Upper lobe of left lung (tissue), 6 donors: ENCODE measurements around the gene TREML4. TPM values are rescaled to one million over a fixed set of nuclear protein-coding genes. Genes with fewer than 3 reads are reported as not detected.

Experiments used
- ATAC-seq, 2 donors: fragments of 200-7000 bp; cut with Tn5 transposase; one replicate each; pipeline ENCODE4 v1.9.1; 2022; ENCODE audit warnings: mild to moderate bottlenecking in 2 of 2, moderate library complexity in 2 of 2; ENCODE audit not compliant: low FRiP score in 2 of 2
- DNase-seq, 2 donors: peaks; one replicate each; pipeline ENCODE4 v3.0.0-alpha.2; 2019 to 2020
- H3K27ac ChIP-seq, 4 donors: fragments of 200-600 bp; sonication (generic); one replicate each; pipeline ENCODE4 v1.5.1; 2016 to 2019
- H3K27me3 ChIP-seq, 4 donors: fragments of 200-600 bp; sonication (generic); one replicate each; pipeline ENCODE4 v1.5.1; 2017 to 2019
- H3K36me3 ChIP-seq, 4 donors: fragments of 200-600 bp; sonication (generic); one replicate each; pipeline ENCODE4 v1.5.1; 2016 to 2019
- H3K4me1 ChIP-seq, 4 donors: fragments of 200-600 bp; sonication (generic); one replicate each; pipeline ENCODE4 v1.5.1; 2018 to 2019
- H3K4me3 ChIP-seq, 4 donors: fragments of 200-600 bp; sonication (generic); one replicate each; pipeline ENCODE4 v1.5.1; 2017 to 2019; ENCODE audit warnings: mild to moderate bottlenecking in 2 of 4, moderate library complexity in 1 of 4
- H3K9me3 ChIP-seq, 4 donors: fragments of 200-600 bp; sonication (generic); one replicate each; pipeline ENCODE4 v1.5.1; 2018 to 2019
- EP300 ChIP-seq, 4 donors: sonication (generic); formaldehyde crosslinking; IDR thresholded peaks; one replicate each; pipeline ENCODE4 v1.5.1; 2017; ENCODE audit warnings: antibody characterized with exemption in 4 of 4, control low read depth in 2 of 4
- POLR2A ChIP-seq, 4 donors: fragments of 450-650 bp; IDR thresholded peaks; one replicate each; pipeline ENCODE4 v1.5.1; 2016 to 2017; ENCODE audit warnings: antibody characterized with exemption in 4 of 4, mild to moderate bottlenecking in 2 of 4
- POLR2AphosphoS5 ChIP-seq, 2 donors: sonication (generic); formaldehyde crosslinking; IDR thresholded peaks; one replicate each; pipeline ENCODE4 v1.5.1; 2017; ENCODE audit warnings: antibody characterized with exemption in 2 of 2
- WGBS, 2 donors: methylation state at CpG; one replicate each; pipeline ENCODE4 v1.1.5; 2017 to 2018; 5-methylcytosine and 5-hydroxymethylcytosine counted together
- total RNA-seq, 6 donors: library from RNA; depleted of rRNA in 4 of 6; stranded (reverse); fragments of >200 nt in 4 of 6; gene quantifications; one replicate each; pipeline versions ENCODE4 v1.1.0 to v1.2.1, GENCODE V29; 2016 to 2021
- TF ChIP-seq, protein P1 (sequence below), 6 experiments: fragments of 450-650 bp in 4 of 6; fragments of 200-600 bp in 2 of 6; sonication (generic) in 2 of 6; IDR thresholded peaks; one replicate each; pipeline ENCODE4 v1.5.1; 2016 to 2019; ENCODE audit warnings: antibody characterized with exemption in 6 of 6
- donor health status: DM: no; HTN: no; CAD: no; lungs with moderate emphysema.
- donor health status: DM: no; HTN: yes; CAD: no; lungs with severe emphysema.

TREML4 gene
- total RNA-seq, 6 donors from 2014 or later: not detected

DNA sequence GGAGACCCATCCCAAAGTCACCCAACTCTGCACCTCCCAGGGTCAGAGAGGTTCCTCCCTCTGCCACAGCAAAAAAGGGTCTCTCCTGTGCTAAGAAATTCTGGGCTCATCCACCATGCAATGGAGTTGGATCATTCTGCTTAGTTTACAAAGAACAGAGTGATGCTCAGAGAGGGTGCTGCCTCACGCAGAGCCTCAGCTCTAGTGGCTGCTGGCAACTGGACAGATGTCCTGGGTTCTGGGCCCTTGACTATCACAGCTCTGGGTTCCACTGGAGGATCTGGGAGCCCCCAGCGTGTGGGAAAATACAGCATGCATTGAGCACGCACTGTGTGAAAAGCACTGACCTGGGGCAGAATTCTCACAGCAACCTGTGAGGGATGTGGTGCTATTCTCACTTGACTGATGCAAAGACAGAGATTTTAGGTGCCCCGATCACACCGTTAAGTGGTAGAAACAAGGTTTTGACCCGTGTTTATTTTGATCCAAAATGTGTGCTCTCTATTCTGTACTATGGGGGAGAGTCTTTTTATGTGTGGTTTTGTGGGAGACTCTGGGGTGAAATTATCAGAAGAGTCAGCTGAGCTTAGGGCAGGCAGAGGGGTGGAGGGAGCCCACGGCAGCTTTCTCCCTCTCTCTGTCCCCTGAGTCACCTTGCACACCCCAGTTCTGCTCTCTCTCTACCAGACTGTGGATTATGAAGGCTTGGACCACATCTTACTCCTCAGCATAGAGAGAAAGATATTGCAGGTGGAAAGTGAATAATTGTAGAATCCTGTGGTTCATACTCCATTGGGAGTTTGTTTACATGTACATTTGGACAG lies 19.9 kb downstream of the TREML4 start:
- TF ChIP-seq POLR2AphosphoS5 (IDR thresholded peaks at IDR 0.05) (no peak), POLR2A (IDR thresholded peaks at IDR 0.05) (no peak), EP300 (IDR thresholded peaks at IDR 0.05) (no peak)
- TF ChIP-seq, protein P1, sequence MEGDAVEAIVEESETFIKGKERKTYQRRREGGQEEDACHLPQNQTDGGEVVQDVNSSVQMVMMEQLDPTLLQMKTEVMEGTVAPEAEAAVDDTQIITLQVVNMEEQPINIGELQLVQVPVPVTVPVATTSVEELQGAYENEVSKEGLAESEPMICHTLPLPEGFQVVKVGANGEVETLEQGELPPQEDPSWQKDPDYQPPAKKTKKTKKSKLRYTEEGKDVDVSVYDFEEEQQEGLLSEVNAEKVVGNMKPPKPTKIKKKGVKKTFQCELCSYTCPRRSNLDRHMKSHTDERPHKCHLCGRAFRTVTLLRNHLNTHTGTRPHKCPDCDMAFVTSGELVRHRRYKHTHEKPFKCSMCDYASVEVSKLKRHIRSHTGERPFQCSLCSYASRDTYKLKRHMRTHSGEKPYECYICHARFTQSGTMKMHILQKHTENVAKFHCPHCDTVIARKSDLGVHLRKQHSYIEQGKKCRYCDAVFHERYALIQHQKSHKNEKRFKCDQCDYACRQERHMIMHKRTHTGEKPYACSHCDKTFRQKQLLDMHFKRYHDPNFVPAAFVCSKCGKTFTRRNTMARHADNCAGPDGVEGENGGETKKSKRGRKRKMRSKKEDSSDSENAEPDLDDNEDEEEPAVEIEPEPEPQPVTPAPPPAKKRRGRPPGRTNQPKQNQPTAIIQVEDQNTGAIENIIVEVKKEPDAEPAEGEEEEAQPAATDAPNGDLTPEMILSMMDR (IDR thresholded peaks at IDR 0.05): no peak
- Histone ChIP-seq H3K4me3 (no peak overlapping the region), H3K9me3 (no peaks in the 10 kb centered on the region), H3K36me3 (no peaks in the 10 kb centered on the region), H3K4me1 (no peaks in the 10 kb centered on the region), H3K27me3 (no peaks in the 10 kb centered on the region), H3K27ac (no peak overlapping the region)
- ATAC-seq (no peak), DNase-seq (no peak)
- WGBS, 2 donors: 79 to 85% methylated on average over 6 to 7 of the region's 7 CpGs

DNA sequence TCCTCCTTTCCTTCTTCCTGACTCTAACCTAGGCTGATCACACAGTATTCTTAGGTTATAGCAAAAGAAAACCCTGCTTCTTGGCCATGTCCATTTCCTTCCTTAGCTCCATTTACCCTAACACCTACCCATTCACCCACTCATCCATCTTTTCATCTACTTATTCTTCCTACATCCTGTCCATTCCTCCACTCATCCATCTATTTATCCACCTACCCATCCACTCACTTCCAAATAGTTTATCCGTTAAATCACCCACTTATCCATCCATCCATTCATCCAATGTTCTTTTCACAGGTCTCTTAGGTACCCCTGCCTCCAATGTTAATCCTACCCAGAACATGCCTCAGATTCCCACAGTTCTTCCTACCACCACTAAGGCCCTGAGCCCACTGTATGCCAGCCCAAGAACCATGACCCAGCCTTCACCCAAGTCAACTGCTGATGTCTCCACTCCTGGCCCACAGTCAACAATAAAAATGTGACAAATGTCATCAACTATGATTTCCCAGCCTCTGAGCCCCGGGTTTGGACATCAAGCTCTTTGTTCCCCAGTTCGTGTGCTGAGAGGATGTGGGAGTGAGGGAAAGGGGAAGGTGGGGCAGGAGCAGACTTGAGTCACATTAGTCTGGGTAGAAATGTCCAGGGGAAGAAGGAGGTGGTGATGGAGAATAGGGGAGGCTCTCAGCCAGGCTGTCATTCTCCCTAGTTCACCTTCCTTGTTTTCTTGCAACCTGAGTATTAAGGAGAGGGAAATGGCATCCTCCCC lies 24.4 kb downstream of the TREML4 start:
- no peak for DNase-seq
- H3K4me1 ChIP-seq: no peaks in the 10 kb centered on the region
- 60 to 67% methylated on average over 3 of the region's 3 CpGs for WGBS, 2 donors
- H3K9me3 ChIP-seq: no peaks in the 10 kb centered on the region
- H3K27ac ChIP-seq: no peak overlapping the region
- no peak for TF ChIP-seq POLR2A (IDR thresholded peaks at IDR 0.05)
- TF ChIP-seq, protein P1 (IDR thresholded peaks at IDR 0.05): no peak
- no peak for TF ChIP-seq POLR2AphosphoS5 (IDR thresholded peaks at IDR 0.05)
- no peak for TF ChIP-seq EP300 (IDR thresholded peaks at IDR 0.05)
- H3K36me3 ChIP-seq: no peaks in the 10 kb centered on the region
- no peak for ATAC-seq
- H3K4me3 ChIP-seq: no peak overlapping the region
- H3K27me3 ChIP-seq: no peaks in the 10 kb centered on the region

DNA sequence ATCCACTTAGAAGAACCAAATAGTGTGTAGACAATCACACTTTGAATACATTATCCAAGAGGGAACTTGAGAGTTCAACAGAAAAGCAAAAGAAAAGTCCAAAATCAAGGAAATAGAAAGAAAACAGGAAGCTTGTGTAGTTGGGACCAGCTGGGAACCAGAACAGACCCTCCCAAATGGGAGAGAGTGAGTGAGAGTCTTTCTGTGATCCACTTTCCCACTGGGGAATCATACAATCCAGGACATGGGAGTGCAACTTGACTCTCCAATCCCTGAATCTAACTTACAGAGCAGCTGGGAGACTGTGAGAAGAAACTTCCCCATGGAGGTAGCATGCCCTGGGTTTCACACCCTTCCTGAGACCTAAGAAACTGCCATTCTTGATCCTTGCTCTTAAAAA lies 27.0 kb downstream of the TREML4 start:
- no peaks in the 10 kb centered on the region for H3K9me3 ChIP-seq
- ATAC-seq (no peak), DNase-seq (no peak)
- no peaks in the 10 kb centered on the region for H3K4me1 ChIP-seq
- no peak overlapping the region for H3K4me3 ChIP-seq
- H3K27ac ChIP-seq: no peak overlapping the region
- H3K27me3 ChIP-seq: no peaks in the 10 kb centered on the region
- H3K36me3 ChIP-seq: no peaks in the 10 kb centered on the region
- TF ChIP-seq, protein P1 (IDR thresholded peaks at IDR 0.05): no peak
- TF ChIP-seq EP300 (IDR thresholded peaks at IDR 0.05) (no peak), POLR2A (IDR thresholded peaks at IDR 0.05) (no peak), POLR2AphosphoS5 (IDR thresholded peaks at IDR 0.05) (no peak)

DNA sequence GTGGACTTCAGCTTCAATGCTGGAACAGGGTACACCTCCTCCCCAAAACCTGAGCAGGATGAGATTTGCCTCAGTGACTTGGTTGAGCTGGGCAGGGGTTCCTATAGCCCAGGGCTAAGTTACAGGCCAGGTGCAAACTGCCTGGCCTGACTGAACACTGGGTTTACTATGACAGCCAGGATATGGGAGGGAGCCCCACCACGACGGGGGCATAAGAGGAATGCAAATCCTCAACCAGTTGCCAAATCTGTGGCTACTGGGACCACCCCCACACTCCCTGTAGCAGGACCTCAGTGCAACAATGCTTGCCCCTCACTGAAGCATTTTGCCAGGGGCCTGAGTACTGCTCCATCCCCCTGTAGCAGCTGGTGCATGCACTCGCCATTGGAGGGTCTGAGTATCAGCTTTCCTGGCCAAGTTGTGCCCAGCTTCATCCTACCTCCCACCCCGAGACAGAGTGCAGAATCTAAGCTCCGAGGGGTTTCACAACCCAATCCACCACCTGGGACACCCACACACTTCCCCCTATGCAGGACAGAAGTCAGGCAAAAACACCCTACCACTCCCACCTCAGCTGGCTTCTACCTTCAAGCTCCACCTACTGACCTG lies 27.6 kb downstream of the TREML4 start:
- TF ChIP-seq POLR2A (IDR thresholded peaks at IDR 0.05): no peak
- no peak for TF ChIP-seq EP300 (IDR thresholded peaks at IDR 0.05)
- no peak for TF ChIP-seq POLR2AphosphoS5 (IDR thresholded peaks at IDR 0.05)
- TF ChIP-seq, protein P1 (IDR thresholded peaks at IDR 0.05): no peak
- no peaks in the 10 kb centered on the region for H3K4me1 ChIP-seq
- H3K36me3 ChIP-seq: no peaks in the 10 kb centered on the region
- 73 to 80% methylated on average over 1 to 5 of the region's 5 CpGs for WGBS, 2 donors
- H3K27ac ChIP-seq: no peak overlapping the region
- no peak overlapping the region for H3K4me3 ChIP-seq
- no peaks in the 10 kb centered on the region for H3K27me3 ChIP-seq
- no peaks in the 10 kb centered on the region for H3K9me3 ChIP-seq
- DNase-seq: no peak
- no peak for ATAC-seq
